ENCODE data around the gene MIA. TPM values are rescaled to one million over a fixed set of nuclear protein-coding genes. Genes with fewer than 3 reads are reported as not detected.
"Not testable (repeated sequence)": the region's sequence is repeated elsewhere in the genome, so short reads cannot be mapped to it uniquely, and the experiment has no call there.

The MIA gene
- total RNA-seq, 1 donor from 2014 or later, result not detected

- DNase-seq (ENCODE audit: low read depth in 2 of 2), result peak; percentile 100
Observed at GRCh38 chr19:40750058-40750873, 25.1 kb upstream of the MIA start, which contains the start of gene ACTMAP. ACTMAP (minus strand) TSS chr19:40750477; CDS start chr19:40749803, 674 bp downstream.

GRCh38 chr19:40750874-40751537 is 24.3 kb upstream of the MIA start, which contains the start of gene SNRPA:
SNRPA (plus strand) TSS chr19:40751203; CDS start chr19:40751409, 206 bp downstream.
- peak; percentile 96 to 99 for DNase-seq (ENCODE audit: low read depth in 2 of 2)

- DNase-seq (ENCODE audit: low read depth in 2 of 2), result no peak
Observed at GRCh38 chr19:40752257-40752781, 23.0 kb upstream of the MIA start.

- no peak for DNase-seq (ENCODE audit: low read depth in 2 of 2)
Observed at GRCh38 chr19:40754611-40755247, 20.6 kb upstream of the MIA start.

- DNase-seq (ENCODE audit: low read depth in 2 of 2), result no peak
Observed at GRCh38 chr19:40755248-40755624, 20.1 kb upstream of the MIA start.

GRCh38 chr19:40755791-40756190 is 19.5 kb upstream of the MIA start:
- no peak for DNase-seq (ENCODE audit: low read depth in 2 of 2)

- DNase-seq (ENCODE audit: low read depth in 2 of 2), result no peak
Observed at GRCh38 chr19:40756502-40757110, 18.7 kb upstream of the MIA start.

- no peak for DNase-seq (ENCODE audit: low read depth in 2 of 2)
Observed at GRCh38 chr19:40758491-40758890, 16.8 kb upstream of the MIA start.

- no peak for DNase-seq (ENCODE audit: low read depth in 2 of 2)
Observed at GRCh38 chr19:40759352-40759751, 16.0 kb upstream of the MIA start.

GRCh38 chr19:40762754-40763470 is 12.4 kb upstream of the MIA start:
- peak in 1 of 2 donors; percentile 38 for DNase-seq (ENCODE audit: low read depth in 2 of 2)

- DNase-seq (ENCODE audit: low read depth in 2 of 2), result no peak
Observed at GRCh38 chr19:40763526-40763925, 11.8 kb upstream of the MIA start.

- no peak for DNase-seq (ENCODE audit: low read depth in 2 of 2)
Observed at GRCh38 chr19:40763963-40764362, 11.4 kb upstream of the MIA start.

GRCh38 chr19:40766385-40766784 is 8.9 kb upstream of the MIA start:
- not testable (repeated sequence) for DNase-seq (ENCODE audit: low read depth in 2 of 2)

GRCh38 chr19:40768869-40769268 is 6.5 kb upstream of the MIA start:
- DNase-seq (ENCODE audit: low read depth in 2 of 2), result no peak

GRCh38 chr19:40771101-40771862 is 4.0 kb upstream of the MIA start:
- DNase-seq (ENCODE audit: low read depth in 2 of 2), result peak in 1 of 2 donors; percentile 20

- no peak for DNase-seq (ENCODE audit: low read depth in 2 of 2)
Observed at GRCh38 chr19:40775632-40776022, 306 bp downstream of the MIA start.

GRCh38 chr19:40776364-40776763 is 1.0 kb downstream of the MIA start:
- no peak for DNase-seq (ENCODE audit: low read depth in 2 of 2)

- DNase-seq (ENCODE audit: low read depth in 2 of 2), result peak; percentile 91 to 93
Observed at GRCh38 chr19:40776932-40777644, 1.8 kb downstream of the MIA start.

GRCh38 chr19:40777645-40777936 is 2.3 kb downstream of the MIA start:
- no peak for DNase-seq (ENCODE audit: low read depth in 2 of 2)

All from dermis microvascular lymphatic vessel endothelial cell (primary cell).